Measurements from ENCODE around the gene C16orf87. TPM values are rescaled to one million over a fixed set of nuclear protein-coding genes. Genes with fewer than 3 reads are reported as not detected.
"Not testable (repeated sequence)": the region's sequence is repeated elsewhere in the genome, so short reads cannot be mapped to it uniquely, and the experiment has no call there.

The C16orf87 gene
- total RNA-seq, 1 experiment from 2014 or later, result 5.6 TPM

DNA sequence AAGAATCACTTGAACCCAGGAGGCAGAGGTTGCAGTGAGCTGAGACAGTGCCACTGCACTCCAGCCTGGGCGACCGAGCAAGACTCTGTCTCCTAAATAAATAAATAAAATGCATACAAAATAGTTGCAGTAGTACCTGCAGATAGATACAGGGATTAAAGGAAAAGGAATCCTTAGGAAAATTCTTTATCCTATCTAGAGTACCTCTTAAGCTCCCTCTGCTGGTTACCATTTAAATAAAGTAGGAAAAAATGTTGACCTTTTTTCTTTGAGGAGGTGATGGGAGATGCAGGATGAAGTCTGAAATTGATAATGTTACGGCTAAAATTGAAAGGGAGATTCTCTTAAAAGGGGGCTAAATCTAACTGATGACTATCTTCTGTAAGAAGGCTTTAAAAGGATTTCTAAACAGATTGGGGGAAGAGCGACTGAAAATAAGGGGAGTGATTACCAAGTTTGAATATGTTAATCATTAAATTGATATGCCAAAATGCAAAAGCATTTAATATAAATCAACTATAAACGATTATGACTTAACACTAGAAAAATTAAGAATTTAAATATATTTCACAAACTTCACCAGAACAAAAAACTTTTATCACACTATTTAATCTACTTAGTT lies 29.4 kb downstream of the C16orf87 start:
- peak; percentile 26 for DNase-seq (ENCODE audit: low read depth)

DNA sequence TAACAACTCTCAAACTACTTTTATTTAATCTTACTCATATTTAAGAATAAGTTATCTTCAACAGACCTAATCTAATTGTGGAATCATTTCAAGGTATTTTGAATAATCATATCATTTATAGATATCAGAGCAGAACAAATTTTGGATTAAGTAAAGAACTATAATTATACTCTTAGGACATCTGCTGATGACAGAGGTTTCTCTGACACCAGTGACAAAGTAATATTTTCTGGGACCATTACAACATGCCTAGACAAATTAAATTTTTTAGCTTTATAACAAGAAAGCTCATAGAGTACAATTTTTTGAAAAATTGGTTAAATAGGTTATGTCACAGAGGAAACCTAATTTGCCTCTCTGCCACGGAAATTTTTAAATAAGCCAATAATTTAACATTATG lies 30.5 kb downstream of the C16orf87 start:
- no peak for DNase-seq (ENCODE audit: low read depth)

DNA sequence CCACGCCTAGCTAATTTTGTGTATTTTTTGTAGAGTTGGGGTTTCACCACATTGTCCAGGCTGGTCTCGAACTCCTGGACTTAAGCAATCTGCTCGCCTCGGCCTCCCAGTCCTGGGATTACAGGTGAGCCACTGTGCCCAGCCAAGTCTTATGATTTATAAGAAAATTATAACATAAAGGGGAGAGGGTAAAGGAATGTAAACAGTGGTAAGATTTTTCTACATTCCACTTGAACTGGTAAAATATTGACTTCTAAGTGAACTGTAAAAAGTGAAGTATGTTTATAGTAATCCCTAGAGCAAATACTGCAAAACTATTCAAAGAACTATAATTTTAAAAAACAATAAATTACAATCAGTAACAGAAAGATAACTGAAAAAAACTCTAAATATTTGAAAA lies 33.5 kb downstream of the C16orf87 start:
- DNase-seq (ENCODE audit: low read depth), result no peak

DNA sequence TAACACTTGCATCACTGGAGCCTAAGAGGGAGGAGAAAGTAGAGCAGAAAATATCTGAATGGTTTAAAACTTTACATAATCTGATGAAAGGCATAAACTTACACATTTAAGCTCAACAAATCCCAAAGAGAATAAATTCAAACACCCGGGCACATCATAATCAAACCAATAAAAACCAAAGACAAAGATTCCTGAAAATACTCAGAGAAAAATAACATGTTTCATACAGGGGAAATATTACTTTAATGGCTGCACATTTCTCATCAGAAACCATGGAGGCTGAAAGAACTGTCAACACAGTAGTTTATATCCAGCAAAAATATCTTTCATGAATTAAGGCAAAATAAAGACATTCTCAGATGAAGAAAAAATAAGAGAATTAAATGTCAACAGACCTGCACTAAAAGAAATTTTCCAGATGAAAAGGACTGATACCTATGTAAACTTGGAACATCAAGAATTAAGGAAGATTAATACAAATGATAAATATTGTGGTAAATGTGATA lies 34.2 kb downstream of the C16orf87 start:
- DNase-seq (ENCODE audit: low read depth), result no peak

DNA sequence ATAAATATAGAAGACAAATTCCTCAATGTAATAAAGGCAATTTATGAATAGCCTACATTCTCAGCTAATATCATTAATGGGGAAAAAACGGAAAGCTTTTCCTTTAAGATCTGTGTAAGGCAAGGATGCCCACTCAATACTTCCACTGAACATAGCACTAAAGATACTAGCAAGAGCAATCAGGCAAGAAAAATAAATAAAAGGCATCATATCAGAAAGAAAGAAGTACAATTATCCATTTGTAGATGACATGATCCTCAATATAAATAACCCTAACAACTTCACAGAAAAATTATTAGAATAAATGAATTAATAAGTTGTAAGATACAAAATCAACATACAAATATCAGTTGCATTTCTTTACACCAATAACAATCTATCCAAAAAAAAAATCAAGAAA lies 37.1 kb downstream of the C16orf87 start:
- DNase-seq (ENCODE audit: low read depth), result no peak

DNA sequence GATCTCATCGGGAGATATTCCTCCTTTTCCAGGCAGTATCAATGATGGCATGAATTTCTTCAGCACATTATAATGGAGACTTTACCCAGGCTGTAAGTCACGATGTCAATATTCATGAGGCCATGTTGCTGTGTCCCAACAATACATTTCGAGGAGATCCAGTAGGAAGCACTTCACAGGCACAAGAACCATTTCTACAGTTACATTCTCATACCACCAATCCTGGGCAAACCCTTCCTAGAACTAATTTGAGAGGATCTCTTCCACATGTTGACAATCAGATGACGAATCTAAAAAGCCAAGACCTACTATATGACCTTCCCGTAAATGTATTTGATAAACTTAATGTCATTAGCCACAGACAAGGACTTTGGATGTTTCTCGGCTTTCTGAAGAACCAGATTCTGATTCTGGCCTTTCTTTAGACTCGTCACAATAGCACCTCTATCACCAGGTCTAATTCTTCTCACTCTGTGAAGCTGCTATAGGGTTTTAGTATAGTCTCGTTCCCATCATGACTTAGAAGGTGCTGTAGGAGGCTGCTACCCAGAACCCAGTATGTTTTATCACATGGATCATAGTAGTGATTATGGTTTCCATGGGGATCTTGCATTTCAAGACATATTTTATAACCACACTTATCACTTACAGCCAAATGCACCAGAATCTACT lies 40.2 kb downstream of the C16orf87 start:
- DNase-seq (ENCODE audit: low read depth), result no peak

DNA sequence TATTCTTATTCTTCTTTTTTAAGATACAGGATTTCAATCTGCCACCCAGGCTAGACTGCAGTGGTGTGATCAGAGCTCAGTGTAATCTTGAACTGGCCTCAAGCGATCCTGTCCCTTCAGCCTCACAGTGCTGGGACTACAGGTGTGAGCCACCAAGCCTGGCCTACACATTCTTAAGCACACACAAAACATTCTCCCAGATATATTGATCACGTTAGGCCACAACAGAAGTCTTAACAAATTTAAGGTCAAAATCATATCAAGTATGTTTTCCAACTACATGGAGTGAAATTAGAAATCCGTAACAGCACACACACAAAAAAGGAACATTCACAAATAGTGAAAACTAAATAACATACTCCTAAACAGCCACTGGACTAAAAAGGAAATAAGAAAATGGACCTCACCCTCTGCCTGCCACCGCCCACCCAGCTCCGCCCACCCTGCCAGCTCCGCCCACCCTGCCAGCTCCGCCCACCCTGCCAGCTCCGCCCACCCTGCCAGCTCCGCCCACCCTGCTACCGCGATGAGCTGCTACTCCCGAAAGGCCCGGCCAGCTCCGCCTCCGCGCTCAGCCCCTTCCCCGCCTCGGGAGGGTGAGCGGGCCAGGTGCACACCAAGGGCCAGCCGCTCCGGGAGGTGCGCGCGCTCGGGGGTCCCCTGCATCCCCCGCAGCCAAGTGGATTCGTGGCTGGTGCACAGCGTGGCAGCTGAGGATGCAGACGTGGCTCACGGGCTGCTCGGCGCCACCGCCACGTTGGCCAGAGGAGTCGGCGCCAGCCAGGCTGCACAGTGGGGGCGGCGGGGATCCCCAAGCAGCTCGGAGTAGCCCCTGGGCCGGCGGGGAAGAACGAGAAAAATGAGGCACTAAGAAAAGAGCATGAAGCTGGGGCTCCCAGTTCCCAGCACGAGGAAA lies 41.2 kb downstream of the C16orf87 start:
- DNase-seq (ENCODE audit: low read depth), result peak; percentile 56

DNA sequence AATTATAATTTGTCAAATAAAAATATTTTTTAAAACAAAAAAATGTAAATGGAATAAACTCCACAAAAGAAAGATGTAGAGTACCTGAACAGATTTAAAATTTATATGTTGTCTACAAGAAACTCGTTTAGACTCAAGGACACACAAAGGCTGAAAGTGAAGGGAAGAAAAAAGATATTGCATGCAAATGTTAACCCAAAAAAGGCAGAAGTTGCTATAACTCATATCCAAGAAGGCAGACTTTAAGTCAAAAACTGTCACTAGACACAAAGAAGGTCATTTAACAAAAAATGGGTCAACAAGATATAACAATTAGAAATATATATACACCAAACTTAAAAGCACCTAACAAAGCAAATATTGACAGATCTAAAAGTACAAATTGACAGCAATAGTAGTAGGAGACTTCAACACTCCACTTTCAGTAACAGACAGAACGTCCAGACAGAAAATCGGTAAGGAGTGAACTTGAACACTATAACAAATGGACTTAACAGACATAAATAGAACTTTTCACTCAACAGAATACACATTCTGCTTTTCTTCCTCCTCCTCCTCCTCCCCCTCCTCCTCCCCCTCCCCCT lies 42.0 kb downstream of the C16orf87 start:
- no peak for DNase-seq (ENCODE audit: low read depth)

DNA sequence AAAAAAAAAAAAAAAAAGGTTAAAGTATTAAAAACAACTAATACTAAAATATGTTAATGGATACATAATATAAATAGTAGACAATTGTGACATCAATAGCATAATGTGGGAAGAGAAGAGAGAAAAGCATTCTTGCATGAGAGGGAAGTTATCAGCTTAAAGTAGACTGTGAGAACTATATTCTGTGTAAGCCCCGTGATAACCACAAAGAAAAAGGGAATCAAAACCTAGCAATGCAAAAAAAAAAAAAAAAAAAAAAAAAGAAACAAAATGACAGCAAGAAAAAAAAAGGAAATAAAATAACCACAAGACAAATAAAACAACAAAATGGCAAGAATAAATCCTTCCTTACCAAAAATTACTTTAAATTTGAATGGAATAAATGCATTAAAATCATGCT lies 43.1 kb downstream of the C16orf87 start:
- no peak for DNase-seq (ENCODE audit: low read depth)

DNA sequence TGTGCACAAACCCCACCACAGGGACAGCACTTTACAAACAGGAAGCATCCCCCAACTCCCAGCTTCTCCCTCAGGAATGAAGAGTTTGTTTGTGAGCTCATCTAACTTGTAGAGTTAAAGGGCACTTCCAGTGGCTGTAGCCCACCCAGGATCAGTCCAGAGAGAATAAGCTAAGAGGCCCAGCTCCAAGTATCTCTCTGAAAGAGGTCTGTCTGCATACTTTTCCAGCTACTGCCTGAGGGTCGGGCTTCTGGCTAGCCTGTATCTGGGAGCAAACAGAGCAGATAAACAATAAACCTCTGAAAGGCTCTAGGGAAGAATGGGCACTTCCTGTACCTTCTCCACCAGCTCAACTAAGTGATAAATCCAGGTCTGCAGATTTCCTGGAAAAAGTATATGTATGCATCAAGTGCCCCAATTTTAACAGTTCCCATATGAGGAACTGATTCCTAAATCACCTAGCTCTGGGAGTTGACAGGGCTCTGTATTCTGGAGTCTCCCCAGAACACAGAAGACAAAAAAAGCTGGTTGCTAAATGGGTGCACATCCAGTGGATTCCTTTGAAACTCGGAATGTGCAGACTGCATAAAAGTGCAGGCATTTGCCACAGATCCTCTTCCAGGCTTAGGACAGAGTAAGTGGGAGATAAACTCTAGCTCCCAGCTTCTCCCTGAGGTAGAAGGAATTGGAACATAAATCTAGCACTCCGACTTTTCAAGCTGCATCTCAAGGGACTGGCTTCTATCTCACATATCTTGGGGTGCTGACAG lies 45.7 kb downstream of the C16orf87 start:
- no peak for DNase-seq (ENCODE audit: low read depth)

DNA sequence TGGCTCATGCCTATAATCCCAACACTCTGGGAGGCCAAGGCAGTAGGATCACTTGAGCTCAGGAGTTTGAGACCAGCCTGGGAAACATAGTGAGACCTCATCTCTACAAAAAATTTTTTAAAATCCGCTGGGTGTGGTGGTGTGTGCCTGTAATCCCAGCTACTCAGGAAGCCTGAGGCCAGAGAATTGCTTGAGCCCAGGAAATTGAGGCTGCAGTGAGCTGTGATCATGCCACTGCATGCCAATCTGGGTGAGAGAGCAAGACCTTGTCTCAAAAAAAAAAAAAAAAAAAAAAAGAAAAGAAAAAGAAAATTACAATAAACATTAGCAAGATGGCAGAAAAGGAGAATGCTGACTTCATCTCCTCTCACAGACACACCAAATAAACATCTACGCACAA lies 46.4 kb downstream of the C16orf87 start:
- not testable (repeated sequence) for DNase-seq (ENCODE audit: low read depth)

DNA sequence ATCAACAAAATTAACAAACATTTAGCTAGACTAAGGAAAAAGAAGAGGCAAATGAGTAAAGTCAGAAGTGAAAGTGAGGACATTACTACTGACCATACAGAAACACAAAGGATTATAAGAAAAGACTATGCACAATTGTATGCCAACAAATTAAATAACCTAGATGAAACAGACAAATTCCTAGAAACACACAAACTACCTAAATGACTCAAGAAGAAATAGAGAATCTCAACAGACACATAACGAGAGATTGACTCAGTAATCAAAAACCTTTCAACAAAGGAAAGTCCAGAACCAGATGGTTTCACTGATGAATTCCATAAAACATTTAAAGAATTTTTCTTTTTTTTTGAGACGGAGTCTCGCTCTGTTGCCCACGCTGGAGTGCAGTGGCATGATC lies 47.2 kb downstream of the C16orf87 start:
- DNase-seq (ENCODE audit: low read depth), result no peak

DNA sequence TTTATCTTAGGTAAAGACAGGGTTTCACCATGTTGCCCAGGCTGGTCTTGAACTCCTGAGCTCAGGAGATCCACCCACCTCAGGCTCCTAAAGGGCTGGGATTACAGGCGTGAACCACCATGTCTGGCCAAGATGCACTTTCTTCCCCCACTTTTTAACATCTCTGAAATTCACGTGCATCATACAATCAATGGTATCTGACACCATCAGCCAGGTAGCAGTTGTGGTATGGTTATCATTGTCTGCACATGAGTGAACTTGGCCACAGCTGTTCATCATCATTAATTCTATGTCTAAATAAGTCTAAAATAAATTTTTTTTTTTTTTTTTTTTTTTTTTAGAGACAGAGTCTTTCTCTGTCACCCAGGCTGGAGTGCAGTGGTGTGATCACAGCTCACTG lies 48.7 kb downstream of the C16orf87 start:
- DNase-seq (ENCODE audit: low read depth), result no peak

DNA sequence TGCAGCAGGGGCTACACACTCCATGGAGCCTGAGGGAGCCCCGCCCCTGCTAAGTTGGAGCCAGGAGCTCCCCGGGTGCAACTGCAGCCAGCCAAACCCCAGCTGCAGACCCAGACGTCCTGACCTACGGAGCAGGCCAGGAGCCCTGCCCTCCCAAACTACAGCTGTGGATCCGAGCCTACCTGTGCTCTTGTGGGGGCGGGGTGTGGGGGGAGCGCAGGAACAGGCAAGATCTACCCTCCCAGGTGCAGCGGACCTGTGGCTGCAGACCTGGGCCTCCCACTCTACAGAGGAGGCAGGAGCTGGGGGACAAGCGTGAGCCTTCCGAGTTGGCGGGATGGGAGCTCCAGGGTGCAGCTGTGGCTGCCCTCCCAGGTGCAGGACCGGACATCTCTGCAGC lies 53.2 kb downstream of the C16orf87 start:
- DNase-seq (ENCODE audit: low read depth), result no peak

DNA sequence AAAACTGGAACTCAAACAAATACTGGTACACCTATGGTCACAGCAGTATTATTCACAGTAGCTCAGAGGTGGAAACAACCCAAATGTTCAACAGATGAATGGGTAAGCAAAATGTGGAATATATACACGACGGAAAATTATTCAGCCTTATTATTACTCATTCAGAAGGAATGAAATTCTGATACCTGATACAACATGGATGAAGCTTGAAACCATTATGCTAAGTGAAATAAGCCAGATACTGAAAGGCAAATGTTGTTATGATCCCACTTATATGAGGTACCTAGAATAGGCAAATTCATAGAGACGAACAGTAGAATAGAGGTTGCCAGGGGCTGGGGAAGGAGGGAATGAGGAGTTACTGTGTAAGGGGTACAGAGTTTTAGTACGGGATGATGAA lies 55.8 kb downstream of the C16orf87 start:
- no peak for DNase-seq (ENCODE audit: low read depth)

DNA sequence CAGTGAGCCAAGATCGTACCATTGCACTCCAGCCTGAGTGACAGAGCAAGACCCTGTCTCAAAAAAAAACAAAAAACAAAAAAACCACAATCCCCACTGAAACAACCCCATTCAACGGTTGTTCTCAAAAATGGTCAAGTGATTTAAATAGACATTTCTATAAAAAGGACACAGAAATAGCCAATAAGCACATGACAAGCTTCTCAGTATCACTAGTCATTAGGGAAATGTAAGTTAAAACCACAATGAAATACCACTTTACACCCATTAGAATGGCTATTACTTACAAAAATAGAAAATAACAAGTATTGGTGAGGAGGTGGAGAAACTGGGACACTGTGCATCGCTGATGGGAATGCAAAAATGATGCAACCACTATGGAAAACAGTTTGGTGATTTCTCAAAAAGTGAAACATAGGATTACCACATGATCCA lies 56.2 kb downstream of the C16orf87 start:
- DNase-seq (ENCODE audit: low read depth), result no peak

DNA sequence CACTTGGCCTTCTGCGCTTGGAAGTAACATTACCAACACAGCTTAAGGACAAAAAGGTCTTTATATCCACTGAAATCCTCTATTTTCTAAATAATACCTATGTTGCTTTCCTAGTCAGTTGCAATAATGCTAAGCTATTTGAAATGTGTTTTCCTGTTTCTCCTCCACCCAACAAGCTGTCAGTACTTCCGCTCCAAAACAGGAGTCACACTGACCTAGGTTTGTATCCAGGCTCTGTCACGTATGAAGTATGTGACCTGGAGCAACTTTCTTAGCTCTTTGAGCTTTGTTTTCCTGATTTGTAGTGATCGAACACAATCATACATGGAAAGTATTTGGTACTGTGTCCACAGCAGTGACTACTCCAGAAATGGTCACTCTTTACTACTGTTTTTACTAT lies 58.5 kb downstream of the C16orf87 start:
- DNase-seq (ENCODE audit: low read depth), result no peak

DNA sequence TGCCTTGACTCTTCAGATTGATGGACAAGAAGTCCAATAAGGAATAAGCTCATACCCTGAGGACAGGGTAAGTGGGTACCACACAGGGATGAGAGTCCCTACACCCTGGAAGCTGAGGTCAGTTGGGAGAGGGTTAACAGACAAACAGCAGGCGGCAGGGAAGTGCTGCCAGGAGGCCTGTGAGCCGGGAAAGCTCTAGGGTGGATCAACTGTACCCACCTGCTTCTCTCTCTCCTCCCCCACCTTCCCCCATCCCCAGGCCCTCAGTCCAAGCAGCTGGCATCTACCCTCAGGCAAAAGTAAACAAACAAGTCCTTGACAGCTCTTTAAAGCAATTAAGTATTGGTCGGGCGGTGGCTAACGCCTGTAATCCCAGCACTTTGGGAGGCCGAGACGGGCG lies 62.2 kb downstream of the C16orf87 start:
- no peak for DNase-seq (ENCODE audit: low read depth)

DNA sequence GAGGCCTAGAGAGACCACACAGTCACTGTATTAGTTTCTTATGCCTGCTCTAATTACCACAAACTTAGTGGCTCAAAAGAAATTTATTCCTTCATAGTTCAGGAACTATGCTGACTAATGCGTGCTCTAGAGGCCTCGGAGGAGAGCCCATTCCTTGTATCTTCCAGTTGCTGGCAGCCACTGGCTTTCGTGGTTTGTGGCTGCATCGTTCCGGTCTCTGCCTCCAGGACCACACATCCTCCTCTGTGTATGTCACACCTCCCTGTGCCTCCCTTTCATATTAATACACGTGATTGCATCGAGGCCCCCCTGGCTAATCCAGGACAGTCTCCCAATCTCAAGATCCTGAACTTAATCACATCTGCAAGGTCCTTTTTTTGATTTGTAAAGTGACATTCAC lies 65.9 kb downstream of the C16orf87 start:
- DNase-seq (ENCODE audit: low read depth), result peak; percentile 64

DNA sequence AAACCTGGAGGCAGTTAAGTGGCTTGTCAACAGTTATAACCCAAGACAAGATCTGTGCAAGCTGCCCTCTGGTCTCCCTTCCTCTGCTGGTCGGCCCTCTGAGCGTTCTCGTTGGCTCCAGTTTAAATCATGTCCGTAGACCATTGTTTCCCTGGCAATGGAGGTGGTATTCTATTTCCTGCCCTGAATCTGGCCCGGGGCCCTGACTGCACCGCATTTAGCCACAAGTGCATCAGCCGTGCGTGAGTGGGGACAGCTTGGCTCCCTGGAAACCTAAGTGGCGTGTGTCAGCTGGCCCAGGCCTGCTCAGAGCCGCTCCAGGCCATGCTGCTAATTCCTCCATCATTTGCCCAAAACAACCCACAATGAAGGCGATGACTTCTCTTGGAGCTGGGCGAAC lies 67.8 kb downstream of the C16orf87 start:
- DNase-seq (ENCODE audit: low read depth), result no peak

DNA sequence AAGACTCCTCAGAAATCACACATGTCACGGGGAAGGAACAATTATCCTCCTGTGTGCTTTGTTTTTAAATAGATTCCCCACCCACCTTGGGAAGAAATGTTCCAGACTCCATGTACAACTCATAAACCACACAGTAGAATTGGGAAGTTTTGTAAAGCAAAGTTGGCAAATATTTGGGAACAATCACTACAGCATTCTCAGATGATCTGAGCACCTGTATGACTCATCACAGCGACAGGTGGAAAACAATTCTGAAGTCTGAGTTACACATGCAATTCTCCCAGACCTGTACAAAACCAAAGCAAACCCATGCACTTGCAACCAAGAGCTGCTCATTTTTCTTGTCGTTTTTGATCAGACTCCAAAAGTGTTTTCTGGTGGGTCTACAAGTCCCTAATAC lies 68.4 kb downstream of the C16orf87 start:
- no peak for DNase-seq (ENCODE audit: low read depth)

Data from HT1080 (cell line).